ENCODE measurements around the gene RPS5. TPM values are rescaled to one million over a fixed set of nuclear protein-coding genes. Genes with fewer than 3 reads are reported as not detected.

Gene RPS5
- total and polyA plus RNA-seq, 9 of the 15 experiments (the other 6 are each of a cell fraction or from before 2014, with no cell fraction given) = 1,228 to 3,570 (median 2,484) TPM

- TF ChIP-seq ZNF407 (IDR thresholded peaks at IDR 0.05; ENCODE audit: low read depth) (no peak), ZNF311 (CRISPR knock-in tag; IDR thresholded peaks at IDR 0.05) (no peak), ZNF316 (IDR thresholded peaks at IDR 0.05) (no peak), TSC22D4 (tag; IDR thresholded peaks at IDR 0.05) (no peak), ZMIZ1 (IDR thresholded peaks at IDR 0.05; ENCODE audit: low read depth in 2 of 2, low read length in 2 of 2) (no peak), TCF15 (CRISPR knock-in tag; IDR thresholded peaks at IDR 0.05) (no peak), ZNF512 (tag; IDR thresholded peaks at IDR 0.05) (no peak), RB1 (IDR thresholded peaks at IDR 0.05; ENCODE audit: low read depth) (peak; percentile 99), ZBTB17 (CRISPR knock-in tag; IDR thresholded peaks at IDR 0.05) (peak; percentile 90), SRSF7 (optimal IDR thresholded peaks at IDR 0.05; ENCODE audit: low read depth, low read length) (no peak), ZNF511 (CRISPR knock-in tag; IDR thresholded peaks at IDR 0.05) (no peak; the same call in 1 of the 2 replicates), SMC3 (conservative IDR thresholded peaks at IDR 0.05; ENCODE audit: insufficient read depth, low read depth, low read length) (peak; percentile 37; the same call in 1 of the 2 replicates), TCF3 (CRISPR knock-in tag; IDR thresholded peaks at IDR 0.05) (no peak; the same call in 1 of the 2 replicates)
These were observed 6.2 kb upstream of the RPS5 start, which contains the start of gene ZNF837 (continued) for GRCh38 chr19:58380662-58381459.
